ENCODE results near the gene MED20.

DNA sequence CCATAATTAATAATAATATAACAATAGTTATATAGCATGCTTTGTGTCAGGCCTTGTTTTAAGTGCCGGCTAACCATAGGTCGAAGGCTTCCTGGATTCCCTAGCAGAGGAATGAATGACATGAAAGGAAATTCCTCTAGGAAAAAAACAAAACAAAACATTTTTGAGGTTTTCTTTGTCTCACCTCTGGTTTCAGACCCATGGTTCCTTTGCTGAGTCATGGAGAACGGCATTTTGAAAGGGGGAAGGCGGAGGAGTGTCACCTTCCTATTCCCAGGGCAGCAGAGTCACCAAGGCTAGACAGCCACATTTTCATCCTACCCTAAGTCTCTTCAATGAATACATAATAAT lies 46.0 kb upstream of the MED20 start:
- TF ChIP-seq, protein P1, sequence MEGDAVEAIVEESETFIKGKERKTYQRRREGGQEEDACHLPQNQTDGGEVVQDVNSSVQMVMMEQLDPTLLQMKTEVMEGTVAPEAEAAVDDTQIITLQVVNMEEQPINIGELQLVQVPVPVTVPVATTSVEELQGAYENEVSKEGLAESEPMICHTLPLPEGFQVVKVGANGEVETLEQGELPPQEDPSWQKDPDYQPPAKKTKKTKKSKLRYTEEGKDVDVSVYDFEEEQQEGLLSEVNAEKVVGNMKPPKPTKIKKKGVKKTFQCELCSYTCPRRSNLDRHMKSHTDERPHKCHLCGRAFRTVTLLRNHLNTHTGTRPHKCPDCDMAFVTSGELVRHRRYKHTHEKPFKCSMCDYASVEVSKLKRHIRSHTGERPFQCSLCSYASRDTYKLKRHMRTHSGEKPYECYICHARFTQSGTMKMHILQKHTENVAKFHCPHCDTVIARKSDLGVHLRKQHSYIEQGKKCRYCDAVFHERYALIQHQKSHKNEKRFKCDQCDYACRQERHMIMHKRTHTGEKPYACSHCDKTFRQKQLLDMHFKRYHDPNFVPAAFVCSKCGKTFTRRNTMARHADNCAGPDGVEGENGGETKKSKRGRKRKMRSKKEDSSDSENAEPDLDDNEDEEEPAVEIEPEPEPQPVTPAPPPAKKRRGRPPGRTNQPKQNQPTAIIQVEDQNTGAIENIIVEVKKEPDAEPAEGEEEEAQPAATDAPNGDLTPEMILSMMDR (IDR thresholded peaks at IDR 0.05): no peak
- TF ChIP-seq POLR2A (IDR thresholded peaks at IDR 0.05): no peak

Measured in uterus (tissue), 2 donors.